B cell (primary cell): Measurements from ENCODE around the gene YJU2.

Experiments
- CTCF ChIP-seq: fragments of 200-600 bp; IDR thresholded peaks from one replicate; pipeline ENCODE4 v1.8.0; 2022; ENCODE audit warnings: antibody characterized with exemption, mild to moderate bottlenecking
- EZH2 ChIP-seq: IDR thresholded peaks from 2 replicates; pipeline ENCODE4 v1.6.1; 2012; ENCODE audit warnings: borderline replicate concordance, low read depth, mild to moderate bottlenecking, moderate library complexity, low read length; ENCODE audit not compliant: insufficient read depth, poor library complexity, severe bottlenecking

GRCh38 chr19:4227771-4228170 is 19.1 kb upstream of the YJU2 start:
- TF ChIP-seq CTCF (no peak), EZH2 (no peak)
